DND-41 (cell line): ENCODE measurements around the gene P2RX1.

Experiments
- ATAC-seq: fragments of 200-7000 bp; cut with Tn5 transposase; 3 replicates; pipeline ENCODE4 v1.9.1; 2021; ENCODE audit warnings: low read depth; ENCODE audit not compliant: insufficient read depth
- DNase-seq: peaks from one replicate; pipeline ENCODE4 v3.0.0-alpha.2; 2020
- H2AFZ ChIP-seq: 2 replicates; pipeline ENCODE4 v1.6.0; 2012; ENCODE audit warnings: low read depth, low read length
- H3K27ac ChIP-seq: 2 replicates; pipeline ENCODE4 v1.5.1; 2012; ENCODE audit warnings: low read length, inconsistent platforms
- H3K27me3 ChIP-seq: fragments of 200-600 bp; sonication (generic); 2 replicates; pipeline ENCODE4 v1.6.0; 2012; ENCODE audit warnings: low read length, mild to moderate bottlenecking, inconsistent platforms; ENCODE audit not compliant: insufficient read depth, poor library complexity
- H3K36me3 ChIP-seq: 2 replicates; pipeline ENCODE4 v1.5.1; 2012; ENCODE audit warnings: low read length, inconsistent platforms; ENCODE audit not compliant: insufficient read depth
- H3K4me1 ChIP-seq: 2 replicates; pipeline ENCODE4 v1.5.1; 2012; ENCODE audit warnings: mild to moderate bottlenecking, low read length; ENCODE audit not compliant: insufficient read depth
- H3K4me2 ChIP-seq: 2 replicates; pipeline ENCODE4 v1.6.0; 2012; ENCODE audit warnings: mild to moderate bottlenecking, moderate library complexity, low read length, inconsistent platforms; ENCODE audit not compliant: insufficient read depth
- H3K4me3 ChIP-seq, 2 experiments: fragments of 200-600 bp in 1 of 2; shearing (Covaris generic) in 1 of 2; 2 replicates each; pipeline ENCODE4 v1.5.1; 2012 to 2016; ENCODE audit warnings: inconsistent platforms in 2 of 2, low read length in 2 of 2, mild to moderate bottlenecking in 2 of 2, low read depth in 1 of 2, moderate library complexity in 1 of 2
- H3K79me2 ChIP-seq: 2 replicates; pipeline ENCODE4 v1.6.0; 2012; ENCODE audit warnings: low read length, inconsistent platforms; ENCODE audit not compliant: insufficient read depth
- H3K9ac ChIP-seq: 2 replicates; pipeline ENCODE4 v1.6.0; 2012; ENCODE audit warnings: low read depth, mild to moderate bottlenecking, inconsistent platforms, low read length, moderate library complexity
- H3K9me3 ChIP-seq: 2 replicates; pipeline ENCODE4 v1.5.1; 2012; ENCODE audit warnings: low read length, moderate library complexity, mild to moderate bottlenecking, inconsistent platforms; ENCODE audit not compliant: insufficient read depth, severe bottlenecking
- H4K20me1 ChIP-seq: 2 replicates; pipeline ENCODE4 v1.6.0; 2012; ENCODE audit warnings: low read length; ENCODE audit not compliant: insufficient read depth
- CTCF ChIP-seq: IDR thresholded peaks from 2 replicates; pipeline ENCODE4 v1.5.1; 2012; ENCODE audit warnings: borderline replicate concordance, low read length, moderate library complexity, mild to moderate bottlenecking; ENCODE audit not compliant: poor library complexity, severe bottlenecking; ENCODE audit errors: extremely low read depth
- EZH2 ChIP-seq: IDR thresholded peaks from 3 replicates; pipeline ENCODE4 v1.6.1; 2012; ENCODE audit warnings: borderline replicate concordance, low read depth, mild to moderate bottlenecking, moderate library complexity, low read length, inconsistent platforms; ENCODE audit not compliant: severe bottlenecking

P2RX1 gene

GRCh38 chr17:3894188-3894587 lies 22.1 kb downstream of the P2RX1 start:
- H3K36me3 ChIP-seq = no peaks in the 10 kb centered on the region
- no peak overlapping the region for H3K27ac ChIP-seq
- no peak for ATAC-seq

GRCh38 chr17:3893720-3894116 lies 22.5 kb downstream of the P2RX1 start:
- Histone ChIP-seq H3K4me3 (peak overlapping the region in 1 of 2 experiments; percentile 79; a peak in 2 of 4 replicates), H3K9me3 (no peaks in the 10 kb centered on the region), H3K4me1 (peaks cover 22% of the 10 kb centered on the region), H2AFZ (peak overlapping the region; percentile 91), H4K20me1 (peaks cover 11% of the 10 kb centered on the region), H3K4me2 (peak overlapping the region; percentile 98), H3K79me2 (no peaks in the 10 kb centered on the region), H3K27ac (peak overlapping the region; percentile 66; the same call in 1 of the 2 replicates), H3K36me3 (no peaks in the 10 kb centered on the region), H3K27me3 (no peaks in the 10 kb centered on the region), H3K9ac (peak overlapping the region; percentile 60)
- TF ChIP-seq CTCF (no peak), EZH2 (no peak)
- no peak for DNase-seq
- ATAC-seq = no peak

More at GRCh38 chr17:3894188-3894587, 22.1 kb downstream of the P2RX1 start:
- H3K79me2 ChIP-seq = no peaks in the 10 kb centered on the region
- no peaks in the 10 kb centered on the region for H3K9me3 ChIP-seq
- no peaks in the 10 kb centered on the region for H3K27me3 ChIP-seq
- H3K9ac ChIP-seq = no peak overlapping the region
- TF ChIP-seq EZH2 = no peak
- no peak for DNase-seq
- no peak overlapping the region for H3K4me3 ChIP-seq
- no peak overlapping the region for H2AFZ ChIP-seq
- peaks cover 11% of the 10 kb centered on the region for H4K20me1 ChIP-seq
- H3K4me2 ChIP-seq = 0 out of 2 replicates have a peak overlapping the region, but pooled peaks have one; percentile 98
- peaks cover 22% of the 10 kb centered on the region for H3K4me1 ChIP-seq

- peak within 1 kb of the TSS; percentile 98 for H3K4me2 ChIP-seq
- H3K9ac ChIP-seq = peak within 1 kb of the TSS; percentile 60
- H2AFZ ChIP-seq = peak within 1 kb of the TSS; percentile 91
- TF ChIP-seq CTCF (no peak), EZH2 (no peak)
- H3K79me2 ChIP-seq = no peaks in the 10 kb centered on the region
- DNase-seq = peak; percentile 90
- peak; percentile 86 for ATAC-seq
- peak within 1 kb of the TSS; percentile 51 to 79; a peak in 3 of 4 replicates for H3K4me3 ChIP-seq
- H4K20me1 ChIP-seq = peaks cover 11% of the 10 kb centered on the region
- H3K27ac ChIP-seq = peak within 1 kb of the TSS; percentile 66
- peaks cover 22% of the 10 kb centered on the region for H3K4me1 ChIP-seq
- no peaks in the 10 kb centered on the region for H3K9me3 ChIP-seq
- H3K27me3 ChIP-seq = no peaks in the 10 kb centered on the region
- H3K36me3 ChIP-seq = no peaks in the 10 kb centered on the region
Observed at GRCh38 chr17:3893003-3893719, 23.1 kb downstream of the P2RX1 start, which contains the start of gene CAMKK1. TSS of gene CAMKK1 (minus strand) at chr17:3893053. CDS start at chr17:3885687, 7,366 bp downstream.
